ENCODE measurements around the gene CDA.
"Not testable (repeated sequence)": the region's sequence is repeated elsewhere in the genome, so short reads cannot be mapped to it uniquely, and the experiment has no call there.

The CDA gene

GRCh38 chr1:20587661-20588053 is 1.2 kb upstream of the CDA start:
- DNase-seq: no peak

GRCh38 chr1:20589331-20590278 is 708 bp downstream of the CDA start:
- no peak for DNase-seq

- no peak for DNase-seq
Observed at GRCh38 chr1:20590306-20590777, 1.4 kb downstream of the CDA start.

- no peak for DNase-seq
Observed at GRCh38 chr1:20593756-20594155, 4.9 kb downstream of the CDA start.

GRCh38 chr1:20594746-20595145 is 5.8 kb downstream of the CDA start:
- DNase-seq: no peak

GRCh38 chr1:20596106-20596505 is 7.2 kb downstream of the CDA start:
- DNase-seq: no peak

- no peak for DNase-seq
Observed at GRCh38 chr1:20597650-20598049, 8.8 kb downstream of the CDA start.

- no peak for DNase-seq
Observed at GRCh38 chr1:20600156-20600555, 11.3 kb downstream of the CDA start.

GRCh38 chr1:20601129-20601825 is 12.4 kb downstream of the CDA start:
- no peak for DNase-seq

GRCh38 chr1:20602851-20603450 is 14.1 kb downstream of the CDA start:
- no peak for DNase-seq

- DNase-seq: no peak
Observed at GRCh38 chr1:20603504-20604464, 14.9 kb downstream of the CDA start.

- DNase-seq: no peak
Observed at GRCh38 chr1:20604678-20605077, 15.8 kb downstream of the CDA start.

GRCh38 chr1:20606801-20607570 is 18.1 kb downstream of the CDA start:
- DNase-seq: not testable (repeated sequence)

GRCh38 chr1:20609541-20609940 is 20.6 kb downstream of the CDA start:
- DNase-seq: no peak

- no peak for DNase-seq
Observed at GRCh38 chr1:20610970-20611369, 22.1 kb downstream of the CDA start.

GRCh38 chr1:20611652-20612051 is 22.8 kb downstream of the CDA start:
- DNase-seq: no peak

- no peak for DNase-seq
Observed at GRCh38 chr1:20612221-20612746, 23.4 kb downstream of the CDA start.

- no peak for DNase-seq
Observed at GRCh38 chr1:20614131-20614579, 25.3 kb downstream of the CDA start.

- DNase-seq: no peak
Observed at GRCh38 chr1:20615946-20616846, 27.3 kb downstream of the CDA start.

GRCh38 chr1:20616847-20617487 is 28.1 kb downstream of the CDA start:
- DNase-seq: no peak
